ENCODE results near the gene ZDHHC4.
"Not testable (repeated sequence)": the region's sequence is repeated elsewhere in the genome, so short reads cannot be mapped to it uniquely, and the experiment has no call there.

ZDHHC4 gene

DNA sequence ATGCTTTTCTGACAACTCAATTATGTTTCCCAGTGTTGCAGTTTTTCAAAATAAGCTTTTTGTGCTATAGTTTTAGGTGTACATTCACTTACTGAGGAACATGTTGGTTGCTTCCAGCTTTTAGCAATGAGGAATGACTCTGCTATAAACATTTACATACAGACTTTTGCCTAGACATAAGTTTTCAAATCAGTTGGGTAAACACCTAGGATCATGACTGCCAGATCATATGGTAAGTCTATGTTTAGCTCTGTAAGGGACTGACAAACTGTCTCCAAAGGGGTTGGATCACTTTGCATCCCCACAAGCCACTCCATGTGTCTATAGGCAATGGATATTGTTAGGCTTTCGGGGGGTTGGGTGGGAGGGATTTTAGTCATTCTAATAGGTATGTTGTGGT, 15.1 kb upstream of the ZDHHC4 start:
- DNase-seq = no peak

DNA sequence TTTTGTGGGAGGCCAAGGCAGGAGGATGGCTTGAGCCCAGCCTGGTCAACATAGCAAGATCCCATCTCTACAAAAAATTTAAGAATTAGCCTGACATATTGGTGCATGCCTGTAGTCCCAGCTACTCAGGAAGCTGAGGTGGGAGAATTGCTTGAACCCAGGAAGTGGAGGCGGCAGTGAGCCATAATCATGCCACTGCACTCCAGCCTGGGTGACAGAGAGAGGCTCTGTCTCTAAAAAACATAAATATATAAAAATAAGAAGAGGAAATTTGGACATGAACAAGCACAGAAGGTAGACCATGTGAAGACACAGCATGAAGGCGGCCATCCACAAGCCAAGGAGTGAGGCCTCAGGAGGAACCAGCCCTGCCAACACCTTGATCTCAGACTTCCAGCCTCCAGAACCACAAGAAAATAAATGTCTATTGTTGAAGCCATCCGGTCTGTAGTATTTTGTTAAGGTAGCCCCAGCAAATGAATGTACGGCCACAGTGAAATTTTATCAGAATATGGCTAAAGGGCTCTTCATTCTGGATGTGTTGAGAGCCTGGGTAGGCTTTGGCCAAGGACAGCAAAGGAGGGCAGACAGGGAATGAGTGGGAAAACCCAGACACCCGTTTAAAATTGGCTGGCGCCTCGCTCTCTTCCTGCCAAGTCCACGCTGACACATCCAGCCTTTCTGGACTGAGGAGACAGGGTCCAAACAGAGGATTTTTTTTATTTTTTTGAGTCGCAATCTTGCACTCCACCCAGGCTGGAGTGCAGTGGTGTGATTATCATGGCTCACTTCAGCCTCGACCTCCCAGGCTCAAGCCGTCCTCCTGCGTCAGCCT, 13.1 kb upstream of the ZDHHC4 start:
- no peak for DNase-seq

DNA sequence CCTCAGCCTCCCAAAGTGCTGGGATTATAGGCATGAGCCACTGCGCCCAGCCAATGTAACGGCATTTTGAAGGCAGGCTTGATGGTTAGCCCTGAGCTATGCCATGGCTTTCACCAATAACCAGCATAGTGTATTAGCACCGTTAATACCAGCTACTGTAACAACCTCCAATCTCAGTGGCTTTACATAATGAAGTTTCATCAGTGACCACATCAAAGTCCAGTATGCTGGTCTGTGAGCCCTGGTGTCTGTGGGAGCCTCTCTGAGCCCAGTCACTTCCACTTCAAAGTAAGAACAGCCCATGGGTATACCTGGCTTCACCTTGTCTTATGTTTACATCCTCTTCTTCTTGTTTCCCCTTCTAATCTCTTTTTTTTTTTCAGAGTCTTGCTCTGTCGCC, 11.6 kb upstream of the ZDHHC4 start:
- no peak for DNase-seq

DNA sequence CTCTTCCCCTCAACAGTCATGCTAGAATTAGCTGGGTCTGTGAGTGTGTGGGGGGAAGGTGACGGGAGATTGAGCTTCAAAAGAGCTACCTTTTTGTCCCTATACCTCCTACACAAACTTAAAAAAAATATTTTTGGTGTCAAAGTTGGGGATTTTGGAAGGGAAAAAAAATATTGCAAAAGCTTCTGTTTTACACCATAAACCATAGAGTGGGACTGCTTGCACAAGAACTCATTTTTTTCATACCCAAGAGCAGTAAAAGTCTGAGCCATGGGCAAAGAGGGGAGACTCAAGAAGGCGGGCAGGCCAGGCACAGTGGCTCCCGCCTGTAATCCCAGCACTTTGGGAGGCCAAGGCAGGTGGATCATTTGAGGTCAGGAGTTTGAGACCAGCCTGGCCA, 9.4 kb upstream of the ZDHHC4 start:
- DNase-seq = no peak

DNA sequence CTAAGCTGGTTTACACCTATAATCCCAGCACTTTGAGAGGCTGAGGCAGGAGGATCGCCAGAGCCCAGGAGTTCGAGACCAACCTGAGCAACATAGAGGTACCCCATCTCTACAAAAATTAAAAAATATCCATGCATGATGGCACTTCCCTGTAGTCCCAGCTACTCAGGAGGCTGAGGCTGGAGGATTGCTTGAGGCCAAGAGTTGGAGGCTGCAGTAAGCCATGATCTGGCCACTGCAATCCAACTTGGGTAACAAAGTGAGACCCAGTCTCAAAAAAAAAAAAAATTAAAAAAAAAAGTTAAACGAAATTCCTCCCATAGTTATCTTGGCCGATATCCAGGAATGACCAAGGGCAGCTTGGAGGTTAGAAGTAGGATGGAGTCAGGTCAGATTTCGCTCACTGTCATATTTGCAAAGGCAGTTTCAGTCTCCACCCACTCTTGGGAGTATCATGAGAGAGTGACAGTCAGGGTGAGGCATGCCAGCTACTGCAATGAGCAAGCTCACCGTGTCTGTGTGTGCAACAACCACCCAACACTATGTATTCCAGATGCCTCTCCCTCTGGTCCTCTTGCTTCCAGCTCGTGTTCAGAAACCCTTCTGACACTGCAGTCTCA, 6.0 kb upstream of the ZDHHC4 start:
- DNase-seq = peak in 1 of 5 experiments; percentile 22

DNA sequence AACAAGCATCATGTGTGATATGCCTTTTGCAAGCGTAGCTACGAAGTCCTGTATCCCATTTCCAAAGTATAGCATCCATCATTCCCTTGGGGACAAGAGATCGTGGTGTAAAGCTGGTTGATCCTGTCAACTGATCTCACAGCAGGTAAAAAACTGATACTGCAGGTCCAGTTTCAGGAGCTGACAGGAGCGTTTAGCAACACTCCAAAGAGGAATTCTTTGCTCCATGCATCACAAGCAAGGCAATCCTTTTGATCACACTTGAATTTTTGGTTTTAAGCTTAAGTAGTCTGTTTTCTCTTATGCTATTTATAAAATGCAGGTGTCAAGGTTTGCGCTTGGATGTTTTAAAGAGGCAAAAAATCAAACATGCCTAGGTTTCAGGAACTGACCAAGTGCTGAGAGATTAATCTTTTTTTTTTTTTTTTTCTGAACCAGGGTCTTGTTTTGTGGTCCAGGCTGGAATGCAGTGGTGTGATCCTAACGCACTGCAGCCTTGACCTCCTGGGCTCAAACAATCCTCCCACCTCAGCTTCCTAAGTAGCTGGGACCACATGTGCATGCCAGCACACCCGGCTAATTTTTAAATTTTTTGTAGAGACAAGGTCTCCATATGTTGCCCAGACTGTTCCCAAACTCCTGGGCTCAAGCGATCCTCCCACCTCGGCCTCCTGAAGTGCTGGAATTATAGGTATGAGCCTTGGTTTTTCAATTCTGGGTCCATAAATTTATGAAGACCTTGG, 1.8 kb upstream of the ZDHHC4 start:
- no peak for DNase-seq

DNA sequence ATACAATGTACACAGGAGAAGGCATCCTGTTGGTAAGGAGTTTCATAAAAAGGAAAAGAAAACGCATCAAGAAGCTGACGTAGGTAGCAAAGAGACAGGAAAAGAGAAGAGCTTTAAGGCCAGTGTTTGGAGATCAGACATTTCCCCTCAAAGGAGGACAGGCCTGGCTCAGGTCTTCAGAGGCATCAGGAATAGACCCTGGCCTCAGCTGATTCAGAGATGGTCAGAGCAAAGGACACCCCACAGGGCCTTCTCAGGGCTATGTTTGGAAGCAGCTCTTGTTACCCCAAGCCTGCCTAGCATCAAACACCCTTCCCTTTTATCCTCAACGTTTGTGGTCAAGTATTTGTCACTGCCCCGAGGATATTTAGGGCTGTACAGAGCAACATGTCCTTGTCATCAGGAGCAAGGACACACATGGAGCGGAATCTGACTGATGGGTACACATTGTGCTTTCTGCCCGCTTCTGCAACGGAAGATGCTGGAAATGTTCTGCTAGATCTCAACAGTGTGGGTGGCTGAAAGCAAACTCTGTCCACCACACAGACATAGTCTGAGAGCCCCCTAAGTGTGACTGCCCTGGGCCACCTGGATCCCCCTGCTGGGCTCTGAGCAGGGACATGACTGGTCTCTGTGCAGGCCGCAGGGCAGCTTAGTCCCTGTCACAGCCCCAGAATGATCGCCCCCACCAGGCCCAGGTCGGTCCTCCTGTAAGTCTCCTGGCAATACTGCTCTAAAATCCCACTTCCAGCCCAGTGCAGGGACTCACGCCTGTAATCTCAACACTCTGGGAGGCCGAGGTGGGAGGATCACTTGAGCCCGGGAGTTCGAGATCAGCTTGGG, 1.0 kb upstream of the ZDHHC4 start:
- DNase-seq = no peak

DNA sequence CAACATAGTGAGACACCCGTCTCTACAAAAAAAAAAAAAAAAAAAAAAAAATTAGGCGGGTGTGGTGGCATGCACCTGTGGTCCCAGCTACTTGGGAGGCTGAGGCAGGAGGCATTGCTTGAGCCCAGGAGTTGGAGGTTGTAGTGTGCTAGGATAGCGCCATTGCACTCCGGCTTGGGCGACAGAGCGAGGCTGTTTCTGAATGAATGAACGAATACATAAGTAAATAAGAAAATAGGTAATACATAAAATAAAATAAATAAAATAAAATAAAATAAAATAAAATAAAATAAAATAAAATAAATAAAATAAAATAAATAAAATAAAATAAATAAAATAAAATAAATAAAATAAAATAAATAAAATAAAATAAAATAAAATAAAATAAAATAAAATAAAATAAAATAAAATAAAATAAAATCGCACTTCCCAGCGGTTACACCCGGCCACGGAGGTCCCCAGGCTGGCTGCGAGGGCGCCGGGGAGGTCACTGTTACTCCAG, 336 bp upstream of the ZDHHC4 start:
- DNase-seq = peak in 1 of 5 experiments; percentile 52

DNA sequence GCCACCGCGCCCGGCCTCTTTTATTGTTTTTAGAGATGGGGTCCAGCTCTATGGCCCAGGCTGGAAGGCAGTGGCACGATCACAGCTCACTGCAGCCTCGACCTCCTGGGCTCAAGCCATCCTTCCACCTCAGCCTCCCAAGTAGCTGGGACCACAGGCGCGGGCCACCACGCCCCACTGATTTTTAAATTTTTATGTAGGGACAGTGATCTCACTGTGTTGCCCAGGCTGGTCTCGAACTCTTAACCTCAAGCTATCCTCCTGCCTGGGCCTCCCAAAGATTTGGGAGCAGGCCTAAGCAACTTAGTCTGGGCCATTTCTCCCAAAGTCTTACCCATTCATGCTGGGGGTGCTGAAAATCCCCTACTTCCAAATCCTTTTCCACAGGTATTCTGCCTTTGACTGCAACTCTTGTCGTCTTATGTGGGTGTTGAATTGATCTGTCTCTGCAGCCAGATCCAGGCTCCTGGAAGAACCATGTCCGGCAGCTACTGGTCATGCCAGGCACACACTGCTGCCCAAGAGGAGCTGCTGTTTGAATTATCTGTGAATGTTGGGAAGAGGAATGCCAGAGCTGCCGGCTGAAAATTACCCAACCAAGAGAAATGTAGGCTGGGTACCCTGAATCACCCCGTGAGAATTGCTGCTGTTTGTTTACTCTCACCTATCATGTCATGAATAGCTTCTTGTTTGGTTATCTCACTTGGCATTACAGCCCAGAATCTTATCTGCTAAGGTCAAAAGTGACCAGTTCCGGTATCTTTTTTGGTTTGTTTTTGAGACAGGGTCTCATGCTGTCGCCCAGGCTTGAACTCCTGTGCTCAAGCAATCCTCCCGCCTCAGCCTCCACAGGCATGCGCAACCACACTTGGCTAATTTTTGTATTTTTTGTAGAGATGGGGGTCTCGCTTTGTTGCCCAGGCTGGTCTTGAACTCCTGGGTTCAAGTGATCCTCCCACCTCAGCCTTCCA, 1.1 kb downstream of the ZDHHC4 start:
- no peak for DNase-seq

DNA sequence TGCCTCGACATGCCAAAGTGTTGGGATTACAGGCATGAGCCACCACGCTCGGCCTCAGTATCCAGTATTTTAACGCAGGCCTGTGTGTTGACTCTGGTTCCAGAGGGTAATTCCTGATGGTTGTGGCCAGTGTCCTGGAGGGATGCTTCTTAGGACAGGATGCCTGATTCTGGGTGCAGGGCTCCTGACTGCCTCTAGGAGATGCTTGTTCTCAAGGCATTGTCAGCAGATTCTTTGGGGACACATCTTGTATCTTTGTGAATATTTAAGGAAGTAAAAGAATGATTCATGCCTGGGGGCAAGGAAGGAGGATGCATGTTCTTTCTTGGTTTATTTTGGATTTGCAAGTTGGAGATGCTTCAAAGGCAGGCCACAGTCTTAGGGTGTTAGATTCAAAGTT, 2.2 kb downstream of the ZDHHC4 start:
- DNase-seq = no peak

DNA sequence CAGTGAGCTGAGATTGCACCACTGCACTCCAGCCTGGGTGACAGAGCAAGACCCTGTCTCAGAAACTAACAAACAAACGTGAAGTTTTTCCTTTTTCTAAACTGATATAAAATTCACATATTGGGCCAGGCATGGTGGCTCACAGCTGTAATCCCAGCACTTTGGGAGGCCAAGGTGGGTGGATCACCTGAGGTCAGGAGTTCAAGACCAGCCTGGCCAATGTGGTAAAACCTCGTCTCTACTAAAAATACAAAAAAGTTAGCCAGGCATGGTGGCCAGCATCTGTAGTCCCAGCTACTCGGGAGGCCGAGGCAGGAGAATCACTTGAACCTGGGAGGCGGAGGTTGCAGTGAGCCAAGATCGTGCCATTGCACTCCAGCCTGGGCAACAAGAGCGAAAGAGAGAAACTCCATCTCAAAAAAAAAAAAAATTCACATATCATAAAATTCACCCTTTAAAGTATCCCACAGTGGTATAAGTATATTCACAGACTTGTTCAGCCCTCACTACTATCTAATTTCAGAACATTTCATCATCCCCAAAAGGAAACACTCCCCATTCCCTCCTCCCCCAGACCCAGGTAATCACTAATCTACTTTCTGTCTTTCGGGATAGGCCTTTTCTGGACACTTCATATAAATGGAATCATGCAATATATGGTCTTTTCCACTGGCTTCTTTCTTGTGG, 8.6 kb downstream of the ZDHHC4 start:
- DNase-seq = not testable (repeated sequence)

DNA sequence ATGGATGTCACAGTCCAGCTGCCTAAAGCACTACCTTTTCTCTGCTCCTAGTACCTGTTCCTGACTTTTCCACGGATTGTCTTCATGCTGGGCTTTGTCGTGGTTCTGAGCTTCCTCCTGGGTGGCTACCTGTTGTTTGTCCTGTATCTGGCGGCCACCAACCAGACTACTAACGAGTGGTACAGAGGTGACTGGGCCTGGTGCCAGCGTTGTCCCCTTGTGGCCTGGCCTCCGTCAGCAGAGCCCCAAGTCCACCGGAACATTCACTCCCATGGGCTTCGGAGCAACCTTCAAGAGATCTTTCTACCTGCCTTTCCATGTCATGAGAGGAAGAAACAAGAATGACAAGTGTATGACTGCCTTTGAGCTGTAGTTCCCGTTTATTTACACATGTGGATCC, 11.3 kb downstream of the ZDHHC4 start:
- DNase-seq = no peak

DNA sequence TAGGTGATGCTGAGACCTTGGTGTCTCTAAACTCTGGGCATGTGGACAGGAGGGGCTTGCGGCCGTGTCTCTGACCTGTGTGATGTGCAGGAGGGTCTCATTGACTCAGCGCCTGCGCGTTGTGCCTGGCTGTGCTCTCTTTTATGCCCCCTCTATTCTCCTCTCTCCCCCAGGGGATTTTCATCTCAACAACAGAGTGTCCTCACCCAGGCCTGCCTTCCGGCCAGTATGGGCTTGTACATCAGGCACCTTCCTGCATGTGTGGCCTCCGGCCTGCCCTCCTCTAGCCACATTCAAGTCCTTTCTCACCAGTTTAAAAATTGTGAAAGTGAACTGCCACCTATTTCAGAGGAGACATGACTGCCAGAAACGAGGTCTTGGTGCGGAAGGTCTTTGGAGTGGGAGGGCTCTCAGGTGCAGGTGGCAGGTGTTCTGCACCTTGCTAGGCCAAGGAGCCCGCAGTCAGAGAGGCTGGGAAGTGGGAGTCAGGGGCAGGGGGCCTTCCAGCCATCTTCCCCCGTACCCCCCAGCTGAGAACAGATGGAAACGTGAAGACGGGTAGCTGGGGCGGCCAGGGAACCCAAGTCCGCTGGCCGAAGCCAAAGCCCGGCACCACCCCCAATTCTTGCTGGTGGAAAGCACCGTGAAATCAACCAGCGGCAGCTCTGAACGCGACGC, 12.0 kb downstream of the ZDHHC4 start:
- no peak for DNase-seq

DNA sequence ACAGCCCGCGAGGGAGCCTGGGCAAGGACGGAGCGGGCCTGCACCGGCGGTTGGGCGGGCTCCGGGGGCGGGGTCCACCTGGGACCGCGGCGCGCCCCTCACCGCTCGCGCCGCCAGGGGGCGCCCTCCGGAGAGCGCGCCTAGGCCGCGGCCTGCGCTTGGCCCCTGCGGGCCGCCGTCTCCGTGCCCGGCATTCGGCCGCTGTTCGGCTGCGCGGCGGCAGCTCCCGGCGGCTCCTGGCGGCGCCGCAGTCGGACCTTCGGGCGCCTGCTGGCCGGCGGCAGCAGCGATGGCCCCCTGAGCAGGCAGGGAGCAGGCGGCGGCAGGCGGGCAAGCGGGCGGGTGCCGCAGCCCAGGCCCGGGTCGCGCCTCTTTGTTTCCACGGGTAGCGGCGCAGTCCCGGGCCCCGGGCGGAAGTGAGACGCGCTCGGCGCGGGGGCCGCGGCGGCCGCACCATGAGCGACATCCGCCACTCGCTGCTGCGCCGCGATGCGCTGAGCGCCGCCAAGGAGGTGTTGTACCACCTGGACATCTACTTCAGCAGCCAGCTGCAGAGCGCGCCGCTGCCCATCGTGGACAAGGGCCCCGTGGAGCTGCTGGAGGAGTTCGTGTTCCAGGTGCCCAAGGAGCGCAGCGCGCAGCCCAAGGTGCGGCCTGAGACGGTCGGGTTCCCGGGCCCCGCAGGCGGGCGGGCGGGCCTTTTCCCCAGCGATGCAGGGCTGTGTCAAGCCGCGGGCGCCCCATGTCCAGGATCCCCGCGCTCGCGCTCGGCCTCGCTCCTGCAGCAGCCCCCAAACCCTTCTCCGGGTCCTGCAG, 12.8 kb downstream of the ZDHHC4 start, which contains the start of gene INTS15:
Gene INTS15 (plus strand): TSS at position 193 of the 816 bp plus-strand sequence. CDS start 263 bp downstream, at position 456.
- DNase-seq = peak; percentile 66 to 89 (median 76)

DNA sequence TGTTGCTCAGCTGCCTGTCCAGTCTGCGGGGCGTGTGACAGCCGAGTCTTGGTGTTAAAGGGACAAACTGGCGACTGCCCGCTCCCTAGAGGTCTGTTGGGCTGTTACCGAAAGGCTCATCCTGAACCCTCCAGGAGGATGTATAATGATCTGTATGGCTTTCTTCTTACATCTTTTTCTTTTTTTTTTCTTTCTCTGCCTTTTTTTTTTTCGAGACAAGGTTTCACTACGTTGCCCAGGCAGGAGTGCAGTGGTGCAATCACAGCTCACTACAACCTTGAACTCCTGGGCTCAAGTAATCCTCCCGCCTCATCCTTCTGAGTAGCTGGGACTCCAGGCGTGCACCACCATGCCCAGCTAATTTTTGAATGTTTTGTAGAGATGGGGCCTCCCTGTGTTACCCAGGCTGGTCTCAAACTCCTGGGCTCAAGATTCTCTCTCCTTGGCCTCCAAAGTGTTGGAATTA, 13.4 kb downstream of the ZDHHC4 start:
- peak in 1 of 5 experiments; percentile 33 for DNase-seq

DNA sequence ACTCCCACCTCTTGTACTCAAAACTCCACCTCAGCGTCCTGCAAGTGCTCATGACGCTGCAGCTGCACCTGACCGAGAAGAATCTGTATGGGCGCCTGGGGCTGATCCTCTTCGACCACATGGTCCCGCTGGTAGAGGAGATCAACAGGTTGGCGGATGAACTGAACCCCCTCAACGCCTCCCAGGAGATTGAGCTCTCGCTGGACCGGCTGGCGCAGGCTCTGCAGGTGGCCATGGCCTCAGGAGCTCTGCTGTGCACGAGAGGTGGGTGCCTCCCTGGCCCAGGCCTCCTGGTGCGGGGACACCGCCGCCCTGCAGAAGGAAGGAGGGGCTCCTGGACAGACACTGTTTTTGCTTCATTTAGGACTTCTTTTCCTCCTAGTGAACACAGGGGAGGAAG, 22.8 kb downstream of the ZDHHC4 start:
- DNase-seq = no peak

DNA sequence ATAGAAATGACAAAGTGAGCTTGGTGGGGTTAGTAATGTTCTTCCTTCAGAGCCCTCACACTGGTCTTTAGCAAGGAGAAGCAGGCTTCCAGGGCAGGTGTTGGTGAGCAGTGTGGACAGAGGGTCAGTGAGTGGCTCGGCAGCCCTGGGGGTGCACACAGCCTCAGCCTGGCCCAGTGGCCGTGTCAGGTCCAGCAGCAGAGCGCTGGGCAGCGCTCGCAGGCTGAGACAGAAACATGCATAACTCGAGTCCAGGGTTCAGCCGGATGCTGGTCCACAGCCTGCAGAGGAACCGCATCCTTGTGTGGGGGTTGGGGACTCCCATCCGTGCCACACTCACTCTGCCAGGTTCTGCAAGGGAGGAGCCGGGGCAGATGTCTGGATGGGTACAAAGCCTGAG, 27.2 kb downstream of the ZDHHC4 start:
- no peak for DNase-seq

DNA sequence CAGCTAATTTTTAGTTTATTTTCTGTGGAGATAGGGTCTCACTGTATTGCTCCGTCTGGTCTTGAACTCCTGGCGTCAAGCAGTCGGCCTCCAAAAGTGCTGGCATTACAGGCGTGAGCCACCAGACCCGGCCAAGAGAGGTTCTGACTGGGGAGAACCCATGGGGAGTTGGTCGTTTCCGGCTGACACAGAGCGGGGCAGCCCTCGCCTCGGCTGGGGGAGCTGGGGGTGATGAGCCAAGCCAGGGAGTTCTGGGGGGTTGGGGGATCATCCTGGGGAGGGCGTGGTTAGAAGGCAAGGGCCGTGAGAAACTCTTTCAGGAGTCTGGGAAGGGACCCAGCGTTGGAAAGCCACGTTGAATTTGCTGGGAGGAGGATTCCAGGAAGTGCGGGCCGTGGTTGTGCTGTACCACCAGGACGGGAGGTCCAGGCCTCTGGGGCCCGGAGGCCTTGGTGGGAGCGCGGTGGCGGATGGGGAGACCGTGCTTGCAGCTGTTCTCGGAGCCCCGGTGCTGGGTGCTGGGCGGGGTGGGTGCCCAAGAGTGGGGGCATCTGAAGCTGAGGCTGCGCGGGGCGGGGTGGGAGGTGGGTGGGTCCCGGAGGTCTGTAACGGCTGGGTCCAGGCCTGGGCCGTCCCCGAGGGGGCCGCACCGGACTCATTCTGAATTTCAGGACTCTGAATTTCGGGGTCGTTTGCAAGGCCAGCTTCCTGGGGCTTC, 29.8 kb downstream of the ZDHHC4 start:
- DNase-seq = no peak
